Measurements from ENCODE around the gene CLEC4M. TPM values are rescaled to one million over a fixed set of nuclear protein-coding genes. Genes with fewer than 3 reads are reported as not detected.

CLEC4M gene
- total and polyA plus RNA-seq, 2 of the 8 experiments (the other 6 are each of a cell fraction or from before 2014, with no cell fraction given): not detected

- TF ChIP-seq CTCF (IDR thresholded peaks at IDR 0.05; ENCODE audit: control extremely low read depth in 1 of 3, insufficient read depth in 1 of 3, low read depth in 1 of 3, low read length in 3 of 3): no peak
- TF ChIP-seq CREB1 (IDR thresholded peaks at IDR 0.05): no peak
- TF ChIP-seq SP4 (IDR thresholded peaks at IDR 0.05; ENCODE audit: low read length): no peak
- TF ChIP-seq ATF2 (IDR thresholded peaks at IDR 0.05; ENCODE audit: low read length): no peak
- TF ChIP-seq EGR1 (IDR thresholded peaks at IDR 0.05; ENCODE audit: borderline replicate concordance, low read depth, low read length): no peak
These were observed 6.8 kb upstream of the CLEC4M start (continued) for GRCh38 chr19:7756258-7756657.

Measured in H1 (cell line).